Measurements from ENCODE around the gene TXNRD1.

GRCh38 chr12:104294927-104295668 lies 79.5 kb downstream of the TXNRD1 start:
- no peak for TF ChIP-seq CTCF (IDR thresholded peaks at IDR 0.05 in 8 of 11, conservative IDR thresholded peaks at IDR 0.05 in 3 of 11)
- no peak for TF ChIP-seq POLR2AphosphoS5 (IDR thresholded peaks at IDR 0.05)
- TF ChIP-seq POLR2A (IDR thresholded peaks at IDR 0.05), result no peak

Measured in spleen (tissue), 7 donors.